ENCODE results near the gene SNRPD2. TPM values are rescaled to one million over a fixed set of nuclear protein-coding genes. Genes with fewer than 3 reads are reported as not detected.

The SNRPD2 gene
- polyA plus RNA-seq, 2 of the 4 experiments (the other 2 are of a cell fraction), result 811 to 1,002 TPM

- H3K4me3 ChIP-seq, result peak overlapping the region; percentile 48
- H3K4me1 ChIP-seq, result peaks cover 31% of the 10 kb centered on the region
- WGBS (ENCODE audit: missing lambda C conversion rate), result 10% methylated on average over 27 of the region's 27 CpGs
- no peaks in the 10 kb centered on the region for H3K9me3 ChIP-seq
- ChIA-PET POLR2A (interaction anchor here (0.5 to 1.7 kb wide), 11 partner anchors 15 to 179 kb away, joined by 3 to 7 read pairs (median 4); partner anchors contain the start of genes FOSB, QPCTL and SNRPD2), CTCF (interaction anchor here (0.6 to 7.3 kb wide), 18 partner anchors 8 to 244 kb away, joined by 3 to 72 read pairs (median 4); partner anchors contain the start of gene QPCTL)
- DNase-seq (ENCODE audit: low read depth in 1 of 2, low spot score in 1 of 2) (peak; percentile 95 to 99), ATAC-seq (peak; percentile 64 to 81), FAIRE-seq (peak; percentile 56)
- peak overlapping the region; percentile 69 for H3K4me2 ChIP-seq
- H3K27ac ChIP-seq, result peak overlapping the region; percentile 54 to 78
- TF ChIP-seq ZNF302 (CRISPR knock-in tag; IDR thresholded peaks at IDR 0.05) (no peak), CHD4 (IDR thresholded peaks at IDR 0.05; ENCODE audit: borderline replicate concordance) (no peak), MAZ (IDR thresholded peaks at IDR 0.05; ENCODE audit: borderline replicate concordance, low read depth, low read length) (no peak), HEYL (CRISPR knock-in tag; IDR thresholded peaks at IDR 0.05) (no peak), PHF8 (IDR thresholded peaks at IDR 0.05; ENCODE audit: borderline replicate concordance, low read depth) (no peak), CBX8 (IDR thresholded peaks at IDR 0.05) (no peak), RCOR1 (IDR thresholded peaks at IDR 0.05; ENCODE audit: low read depth, low read length) (no peak), POLR2AphosphoS2 (conservative IDR thresholded peaks at IDR 0.05; ENCODE audit: low read length) (no peak), FOXS1 (CRISPR knock-in tag; IDR thresholded peaks at IDR 0.05) (no peak), ATOH8 (CRISPR knock-in tag; IDR thresholded peaks at IDR 0.05; ENCODE audit: low read depth) (no peak), EHF (CRISPR knock-in tag; IDR thresholded peaks at IDR 0.05) (no peak), KDM1A (IDR thresholded peaks at IDR 0.05; ENCODE audit: low read depth) (peak; percentile 71), POLR2A (IDR thresholded peaks at IDR 0.05; ENCODE audit: low read length) (no peak), MAX (IDR thresholded peaks at IDR 0.05) (peak; percentile 80), FOSL2 (IDR thresholded peaks at IDR 0.05) (no peak), FOSL2 (CRISPR knock-in tag; IDR thresholded peaks at IDR 0.05) (no peak), USF2 (IDR thresholded peaks at IDR 0.05) (no peak), NPAS2 (CRISPR knock-in tag; IDR thresholded peaks at IDR 0.05; ENCODE audit: borderline replicate concordance) (no peak), HOXB13 (CRISPR knock-in tag; IDR thresholded peaks at IDR 0.05; ENCODE audit: low read depth) (no peak), HDAC2 (IDR thresholded peaks at IDR 0.05) (peak; percentile 73; the same call in 1 of the 2 replicates), TFCP2L1 (CRISPR knock-in tag; IDR thresholded peaks at IDR 0.05) (no peak), ZC3H11A (IDR thresholded peaks at IDR 0.05) (no peak), EP300 (IDR thresholded peaks at IDR 0.05) (no peak), ELK1 (IDR thresholded peaks at IDR 0.05; ENCODE audit: low read depth, low read length) (no peak), RFX5 (IDR thresholded peaks at IDR 0.05) (peak; percentile 57; the same call in 1 of the 2 replicates), MYC (IDR thresholded peaks at IDR 0.05; ENCODE audit: borderline replicate concordance, low read length) (no peak), RAD21 (conservative IDR thresholded peaks at IDR 0.05 in 1 of 2, IDR thresholded peaks at IDR 0.05 in 1 of 2) (0 out of 5 replicates have a peak, but pooled peaks of 1 of the 2 experiments have one; percentile 13), CEBPB (IDR thresholded peaks at IDR 0.05) (no peak), FOSB (CRISPR knock-in tag; IDR thresholded peaks at IDR 0.05) (no peak), GATA3 (IDR thresholded peaks at IDR 0.05; ENCODE audit: borderline replicate concordance) (0 out of 2 replicates have a peak, but pooled peaks have one; percentile 15)
- TF ChIP-seq, protein P1, sequence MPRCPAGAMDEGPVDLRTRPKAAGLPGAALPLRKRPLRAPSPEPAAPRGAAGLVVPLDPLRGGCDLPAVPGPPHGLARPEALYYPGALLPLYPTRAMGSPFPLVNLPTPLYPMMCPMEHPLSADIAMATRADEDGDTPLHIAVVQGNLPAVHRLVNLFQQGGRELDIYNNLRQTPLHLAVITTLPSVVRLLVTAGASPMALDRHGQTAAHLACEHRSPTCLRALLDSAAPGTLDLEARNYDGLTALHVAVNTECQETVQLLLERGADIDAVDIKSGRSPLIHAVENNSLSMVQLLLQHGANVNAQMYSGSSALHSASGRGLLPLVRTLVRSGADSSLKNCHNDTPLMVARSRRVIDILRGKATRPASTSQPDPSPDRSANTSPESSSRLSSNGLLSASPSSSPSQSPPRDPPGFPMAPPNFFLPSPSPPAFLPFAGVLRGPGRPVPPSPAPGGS (IDR thresholded peaks at IDR 0.05), result no peak
- TF ChIP-seq, protein P2, sequence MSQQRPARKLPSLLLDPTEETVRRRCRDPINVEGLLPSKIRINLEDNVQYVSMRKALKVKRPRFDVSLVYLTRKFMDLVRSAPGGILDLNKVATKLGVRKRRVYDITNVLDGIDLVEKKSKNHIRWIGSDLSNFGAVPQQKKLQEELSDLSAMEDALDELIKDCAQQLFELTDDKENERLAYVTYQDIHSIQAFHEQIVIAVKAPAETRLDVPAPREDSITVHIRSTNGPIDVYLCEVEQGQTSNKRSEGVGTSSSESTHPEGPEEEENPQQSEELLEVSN (IDR thresholded peaks at IDR 0.05; ENCODE audit: borderline replicate concordance, low read depth), result peak; percentile 66; the same call in 1 of the 2 replicates
- TF ChIP-seq, protein P3, sequence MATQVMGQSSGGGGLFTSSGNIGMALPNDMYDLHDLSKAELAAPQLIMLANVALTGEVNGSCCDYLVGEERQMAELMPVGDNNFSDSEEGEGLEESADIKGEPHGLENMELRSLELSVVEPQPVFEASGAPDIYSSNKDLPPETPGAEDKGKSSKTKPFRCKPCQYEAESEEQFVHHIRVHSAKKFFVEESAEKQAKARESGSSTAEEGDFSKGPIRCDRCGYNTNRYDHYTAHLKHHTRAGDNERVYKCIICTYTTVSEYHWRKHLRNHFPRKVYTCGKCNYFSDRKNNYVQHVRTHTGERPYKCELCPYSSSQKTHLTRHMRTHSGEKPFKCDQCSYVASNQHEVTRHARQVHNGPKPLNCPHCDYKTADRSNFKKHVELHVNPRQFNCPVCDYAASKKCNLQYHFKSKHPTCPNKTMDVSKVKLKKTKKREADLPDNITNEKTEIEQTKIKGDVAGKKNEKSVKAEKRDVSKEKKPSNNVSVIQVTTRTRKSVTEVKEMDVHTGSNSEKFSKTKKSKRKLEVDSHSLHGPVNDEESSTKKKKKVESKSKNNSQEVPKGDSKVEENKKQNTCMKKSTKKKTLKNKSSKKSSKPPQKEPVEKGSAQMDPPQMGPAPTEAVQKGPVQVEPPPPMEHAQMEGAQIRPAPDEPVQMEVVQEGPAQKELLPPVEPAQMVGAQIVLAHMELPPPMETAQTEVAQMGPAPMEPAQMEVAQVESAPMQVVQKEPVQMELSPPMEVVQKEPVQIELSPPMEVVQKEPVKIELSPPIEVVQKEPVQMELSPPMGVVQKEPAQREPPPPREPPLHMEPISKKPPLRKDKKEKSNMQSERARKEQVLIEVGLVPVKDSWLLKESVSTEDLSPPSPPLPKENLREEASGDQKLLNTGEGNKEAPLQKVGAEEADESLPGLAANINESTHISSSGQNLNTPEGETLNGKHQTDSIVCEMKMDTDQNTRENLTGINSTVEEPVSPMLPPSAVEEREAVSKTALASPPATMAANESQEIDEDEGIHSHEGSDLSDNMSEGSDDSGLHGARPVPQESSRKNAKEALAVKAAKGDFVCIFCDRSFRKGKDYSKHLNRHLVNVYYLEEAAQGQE (IDR thresholded peaks at IDR 0.05), result peak; percentile 32; the same call in 1 of the 2 replicates
These were observed 46.0 kb downstream of the SNRPD2 start for GRCh38 chr19:45645631-45646344.

Measured in A549 (cell line).